WTC11 (cell line): Measurements from ENCODE around the gene WBP4. TPM values are rescaled to one million over a fixed set of nuclear protein-coding genes. Genes with fewer than 3 reads are reported as not detected.

Experiments
- ATAC-seq: fragments of 200-7000 bp; cut with Tn5 transposase; 2 replicates; pipeline ENCODE4 v1.10.0; 2021; ENCODE audit warnings: mild to moderate bottlenecking, moderate library complexity
- CTCF ChIA-PET: fragments of 300-600 bp; sonication (Branson Sonifier 250); formaldehyde crosslinking; loops from one replicate; lab custom pipeline; 2021; ENCODE audit warnings: antibody characterized with exemption; lab: Charles Lee
- POLR2A ChIA-PET: fragments of 350-600 bp; sonication (Branson Sonifier 250); formaldehyde crosslinking; loops from one replicate; lab custom pipeline; 2021; ENCODE audit warnings: antibody characterized with exemption; lab: Charles Lee
- DNase-seq: peaks from one replicate; pipeline ENCODE4 v3.0.0; 2021; ENCODE audit warnings: low spot score
- H3K27ac Mint-ChIP-seq: 2 replicates; pipeline ENCODE4 v1.8.0; 2021; ENCODE audit warnings: mixed read lengths
- H3K27me3 Mint-ChIP-seq: 2 replicates; pipeline ENCODE4 v1.8.0; 2021; ENCODE audit warnings: low read depth, mild to moderate bottlenecking, moderate library complexity, mixed read lengths
- H3K36me3 Mint-ChIP-seq: 2 replicates; pipeline ENCODE4 v1.8.0; 2021; ENCODE audit warnings: mixed read lengths
- H3K4me1 Mint-ChIP-seq: 2 replicates; pipeline ENCODE4 v1.8.0; 2022; ENCODE audit warnings: mixed read lengths
- H3K4me3 Mint-ChIP-seq: 2 replicates; pipeline ENCODE4 v1.8.0; 2021; ENCODE audit warnings: mild to moderate bottlenecking, moderate library complexity, mixed read lengths
- H3K9me3 Mint-ChIP-seq: 2 replicates; pipeline ENCODE4 v1.8.0; 2021; ENCODE audit warnings: mixed read lengths
- ELF4 ChIP-seq: sonication (generic); formaldehyde crosslinking; IDR thresholded peaks from 2 replicates; pipeline ENCODE4 v1.8.1; 2022; ENCODE audit warnings: low read depth, mild to moderate bottlenecking, moderate library complexity, missing genetic modification reagents
- ESRRA ChIP-seq: sonication (generic); formaldehyde crosslinking; IDR thresholded peaks from 2 replicates; pipeline ENCODE4 v1.8.1; 2022; ENCODE audit warnings: mild to moderate bottlenecking, missing genetic modification reagents, borderline replicate concordance
- ETV6 ChIP-seq: sonication (generic); formaldehyde crosslinking; IDR thresholded peaks from 2 replicates; pipeline ENCODE4 v1.8.1; 2022; ENCODE audit warnings: mild to moderate bottlenecking, missing genetic modification reagents
- GABPB1 ChIP-seq: sonication (generic); formaldehyde crosslinking; IDR thresholded peaks from 2 replicates; pipeline ENCODE4 v1.8.1; 2023; ENCODE audit warnings: mild to moderate bottlenecking, missing genetic modification reagents
- KAT7 ChIP-seq: sonication (generic); formaldehyde crosslinking; IDR thresholded peaks from 2 replicates; pipeline ENCODE4 v1.8.1; 2023; ENCODE audit warnings: missing genetic modification reagents, mild to moderate bottlenecking, borderline replicate concordance
- MYBL2 ChIP-seq: sonication (generic); formaldehyde crosslinking; IDR thresholded peaks from 2 replicates; pipeline ENCODE4 v1.8.1; 2023; ENCODE audit warnings: mild to moderate bottlenecking, moderate library complexity, missing genetic modification reagents
- NFE2L1 ChIP-seq: sonication (generic); formaldehyde crosslinking; IDR thresholded peaks from 2 replicates; pipeline ENCODE4 v1.8.1; 2023; ENCODE audit warnings: missing genetic modification reagents
- NR2C2 ChIP-seq: sonication (generic); formaldehyde crosslinking; IDR thresholded peaks from 2 replicates; pipeline ENCODE4 v1.8.0; 2022; ENCODE audit warnings: mild to moderate bottlenecking, missing genetic modification reagents
- PRRX2 ChIP-seq: fragments of 250-450 bp; sonication (Bioruptor Pico); IDR thresholded peaks from 2 replicates; pipeline ENCODE4 v1.8.0; 2021; ENCODE audit warnings: mild to moderate bottlenecking
- SMAD4 ChIP-seq: sonication (generic); formaldehyde crosslinking; IDR thresholded peaks from 2 replicates; pipeline ENCODE4 v1.8.0; 2022; ENCODE audit warnings: mild to moderate bottlenecking, missing genetic modification reagents
- TCF7 ChIP-seq: sonication (generic); formaldehyde crosslinking; IDR thresholded peaks from 2 replicates; pipeline ENCODE4 v1.8.0; 2022; ENCODE audit warnings: mild to moderate bottlenecking, low read depth, missing genetic modification reagents, moderate library complexity
- ZNF219 ChIP-seq: sonication (generic); formaldehyde crosslinking; IDR thresholded peaks from 2 replicates; pipeline ENCODE4 v1.8.0; 2023; ENCODE audit warnings: missing genetic modification reagents, mild to moderate bottlenecking, borderline replicate concordance
- ZNF232 ChIP-seq: sonication (generic); formaldehyde crosslinking; IDR thresholded peaks from 2 replicates; pipeline ENCODE4 v1.8.0; 2022; ENCODE audit warnings: mild to moderate bottlenecking, missing genetic modification reagents
- ZNF263 ChIP-seq: sonication (generic); formaldehyde crosslinking; IDR thresholded peaks from 2 replicates; pipeline ENCODE4 v1.8.1; 2022; ENCODE audit warnings: low read depth, mild to moderate bottlenecking, moderate library complexity, missing genetic modification reagents
- total RNA-seq: library from RNA; stranded (reverse); gene quantifications from 3 replicates; pipeline ENCODE4 v1.2.3, GENCODE V29; 2021
- TF ChIP-seq, protein P1 (sequence below): sonication (generic); formaldehyde crosslinking; IDR thresholded peaks from 2 replicates; pipeline ENCODE4 v1.8.0; 2022; ENCODE audit warnings: mild to moderate bottlenecking, missing genetic modification reagents
- TF ChIP-seq, protein P2 (sequence below): fragments of 250-450 bp; sonication (Bioruptor Pico); IDR thresholded peaks from 2 replicates; pipeline ENCODE4 v1.8.0; 2021; ENCODE audit warnings: mild to moderate bottlenecking
- TF ChIP-seq, protein P3 (sequence below): sonication (generic); formaldehyde crosslinking; IDR thresholded peaks from 2 replicates; pipeline ENCODE4 v1.8.0; 2022; ENCODE audit warnings: mild to moderate bottlenecking, missing genetic modification reagents
- TF ChIP-seq, protein P4 (sequence below): sonication (generic); formaldehyde crosslinking; conservative IDR thresholded peaks from 2 replicates; pipeline ENCODE4 v1.8.1; 2022; ENCODE audit warnings: mild to moderate bottlenecking, missing genetic modification reagents
- TF ChIP-seq, protein P5 (sequence below): sonication (generic); formaldehyde crosslinking; conservative IDR thresholded peaks from 2 replicates; pipeline ENCODE4 v1.8.1; 2023; ENCODE audit warnings: mild to moderate bottlenecking, low read depth, missing genetic modification reagents, moderate library complexity
- TF ChIP-seq, protein P6 (sequence below): sonication (generic); formaldehyde crosslinking; IDR thresholded peaks from 2 replicates; pipeline ENCODE4 v1.8.0; 2022; ENCODE audit warnings: mild to moderate bottlenecking, missing genetic modification reagents
- TF ChIP-seq, protein P7 (sequence below): fragments of 250-450 bp; sonication (Bioruptor Pico); IDR thresholded peaks from 2 replicates; pipeline ENCODE4 v1.9.0; 2021; ENCODE audit warnings: moderate library complexity, mild to moderate bottlenecking, inconsistent platforms, borderline replicate concordance
- TF ChIP-seq, protein P8 (sequence below): fragments of 200-600 bp; IDR thresholded peaks from 2 replicates; pipeline ENCODE4 v1.8.0; 2022; ENCODE audit warnings: antibody characterized with exemption

Gene WBP4
- total RNA-seq, 1 experiment from 2014 or later, result 9.6 TPM

DNA sequence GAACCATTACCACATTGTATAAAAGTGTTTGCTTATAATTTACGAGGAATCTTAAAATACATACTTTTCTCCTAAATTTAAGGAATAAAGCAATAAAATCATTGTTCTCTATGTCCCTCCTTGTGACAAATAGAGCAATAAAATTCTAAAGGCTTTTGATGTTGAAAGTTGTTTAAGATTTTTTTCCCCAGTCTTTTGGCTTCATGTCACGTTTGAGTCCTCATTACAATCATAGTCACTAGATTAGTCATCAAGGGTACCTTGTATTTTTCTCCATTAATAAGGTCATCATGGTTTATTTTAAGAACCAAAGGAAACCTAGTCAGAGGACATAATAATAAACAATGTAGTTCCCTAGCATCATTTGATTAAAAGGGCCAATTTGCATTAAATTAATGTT, 3.2 kb downstream of the WBP4 start (continued):
- TF ChIP-seq, protein P1, sequence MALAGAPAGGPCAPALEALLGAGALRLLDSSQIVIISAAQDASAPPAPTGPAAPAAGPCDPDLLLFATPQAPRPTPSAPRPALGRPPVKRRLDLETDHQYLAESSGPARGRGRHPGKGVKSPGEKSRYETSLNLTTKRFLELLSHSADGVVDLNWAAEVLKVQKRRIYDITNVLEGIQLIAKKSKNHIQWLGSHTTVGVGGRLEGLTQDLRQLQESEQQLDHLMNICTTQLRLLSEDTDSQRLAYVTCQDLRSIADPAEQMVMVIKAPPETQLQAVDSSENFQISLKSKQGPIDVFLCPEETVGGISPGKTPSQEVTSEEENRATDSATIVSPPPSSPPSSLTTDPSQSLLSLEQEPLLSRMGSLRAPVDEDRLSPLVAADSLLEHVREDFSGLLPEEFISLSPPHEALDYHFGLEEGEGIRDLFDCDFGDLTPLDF (CRISPR knock-in tag), result no peak
- TF ChIP-seq, protein P2, sequence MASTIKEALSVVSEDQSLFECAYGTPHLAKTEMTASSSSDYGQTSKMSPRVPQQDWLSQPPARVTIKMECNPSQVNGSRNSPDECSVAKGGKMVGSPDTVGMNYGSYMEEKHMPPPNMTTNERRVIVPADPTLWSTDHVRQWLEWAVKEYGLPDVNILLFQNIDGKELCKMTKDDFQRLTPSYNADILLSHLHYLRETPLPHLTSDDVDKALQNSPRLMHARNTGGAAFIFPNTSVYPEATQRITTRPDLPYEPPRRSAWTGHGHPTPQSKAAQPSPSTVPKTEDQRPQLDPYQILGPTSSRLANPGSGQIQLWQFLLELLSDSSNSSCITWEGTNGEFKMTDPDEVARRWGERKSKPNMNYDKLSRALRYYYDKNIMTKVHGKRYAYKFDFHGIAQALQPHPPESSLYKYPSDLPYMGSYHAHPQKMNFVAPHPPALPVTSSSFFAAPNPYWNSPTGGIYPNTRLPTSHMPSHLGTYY (CRISPR knock-in tag), result no peak
- TF ChIP-seq MYBL2 (no peak), ZNF263 (CRISPR knock-in tag) (no peak)

DNA sequence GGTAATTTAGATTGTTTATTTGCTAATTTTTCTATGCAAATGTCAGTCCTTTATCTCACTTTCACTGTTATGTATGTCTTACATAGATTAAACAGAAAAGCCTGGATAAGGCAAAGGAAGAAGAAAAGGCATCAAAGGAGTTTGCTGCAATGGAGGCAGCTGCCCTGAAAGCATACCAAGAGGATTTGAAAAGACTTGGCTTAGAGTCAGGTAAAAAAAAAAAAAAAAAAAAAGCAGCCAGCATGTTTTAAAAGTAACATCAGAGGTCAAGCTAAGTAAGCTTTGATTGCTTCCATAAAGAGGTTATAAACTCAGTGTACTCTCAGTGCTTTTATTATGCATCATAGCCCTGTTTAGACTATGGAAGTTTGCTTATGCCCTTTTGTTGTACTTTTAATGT, 3.8 kb downstream of the WBP4 start:
- Mint-ChIP-seq H3K4me1 (peaks cover 12% of the 10 kb centered on the region), H3K27me3 (no peaks in the 10 kb centered on the region), H3K4me3 (no peak overlapping the region), H3K9me3 (no peaks in the 10 kb centered on the region), H3K36me3 (peaks cover 36% of the 10 kb centered on the region), H3K27ac (no peak overlapping the region)
- DNase-seq (no peak), ATAC-seq (no peak)
- TF ChIP-seq NFE2L1 (CRISPR knock-in tag) (no peak), ETV6 (CRISPR knock-in tag) (no peak), ESRRA (CRISPR knock-in tag) (no peak), ZNF219 (CRISPR knock-in tag) (no peak), GABPB1 (no peak), NR2C2 (CRISPR knock-in tag) (no peak), ZNF232 (CRISPR knock-in tag) (no peak), ELF4 (CRISPR knock-in tag) (no peak), KAT7 (CRISPR knock-in tag) (no peak)
- TF ChIP-seq, protein P3, sequence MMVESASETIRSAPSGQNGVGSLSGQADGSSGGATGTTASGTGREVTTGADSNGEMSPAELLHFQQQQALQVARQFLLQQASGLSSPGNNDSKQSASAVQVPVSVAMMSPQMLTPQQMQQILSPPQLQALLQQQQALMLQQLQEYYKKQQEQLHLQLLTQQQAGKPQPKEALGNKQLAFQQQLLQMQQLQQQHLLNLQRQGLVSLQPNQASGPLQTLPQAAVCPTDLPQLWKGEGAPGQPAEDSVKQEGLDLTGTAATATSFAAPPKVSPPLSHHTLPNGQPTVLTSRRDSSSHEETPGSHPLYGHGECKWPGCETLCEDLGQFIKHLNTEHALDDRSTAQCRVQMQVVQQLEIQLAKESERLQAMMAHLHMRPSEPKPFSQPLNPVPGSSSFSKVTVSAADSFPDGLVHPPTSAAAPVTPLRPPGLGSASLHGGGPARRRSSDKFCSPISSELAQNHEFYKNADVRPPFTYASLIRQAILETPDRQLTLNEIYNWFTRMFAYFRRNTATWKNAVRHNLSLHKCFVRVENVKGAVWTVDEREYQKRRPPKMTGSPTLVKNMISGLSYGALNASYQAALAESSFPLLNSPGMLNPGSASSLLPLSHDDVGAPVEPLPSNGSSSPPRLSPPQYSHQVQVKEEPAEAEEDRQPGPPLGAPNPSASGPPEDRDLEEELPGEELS (CRISPR knock-in tag), result no peak
- TF ChIP-seq, protein P4, sequence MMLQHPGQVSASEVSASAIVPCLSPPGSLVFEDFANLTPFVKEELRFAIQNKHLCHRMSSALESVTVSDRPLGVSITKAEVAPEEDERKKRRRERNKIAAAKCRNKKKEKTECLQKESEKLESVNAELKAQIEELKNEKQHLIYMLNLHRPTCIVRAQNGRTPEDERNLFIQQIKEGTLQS (CRISPR knock-in tag), result no peak
- ChIA-PET CTCF (no interaction called here), POLR2A (no interaction called here)

DNA sequence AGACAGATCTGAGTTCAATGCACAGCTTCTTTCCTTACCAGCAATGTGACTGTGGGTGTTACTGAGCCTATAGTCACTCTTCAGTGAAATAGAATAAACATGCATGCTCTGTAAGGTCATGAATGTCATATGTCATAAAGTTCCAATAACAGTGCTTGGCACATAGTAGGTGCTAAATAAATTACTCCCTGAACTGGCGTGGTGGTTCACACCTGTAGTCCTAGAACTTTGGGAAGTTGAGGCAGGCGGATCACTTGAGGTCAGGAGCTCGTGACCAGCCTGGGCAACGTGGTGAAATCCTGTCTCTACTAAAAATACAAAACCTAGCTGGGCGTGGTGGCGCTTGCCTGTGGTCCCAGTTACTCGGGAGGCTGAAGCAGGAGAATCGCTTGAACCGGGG, 13.2 kb downstream of the WBP4 start:
- CTCF ChIA-PET, result interaction anchor here (0.6 to 2.2 kb wide), 4 partner anchors 122 to 255 kb away, joined by 3 to 11 read pairs (median 4); no protein-coding TSS in a partner anchor
- Mint-ChIP-seq H3K4me1 (no peaks in the 10 kb centered on the region), H3K27me3 (no peaks in the 10 kb centered on the region), H3K4me3 (no peak overlapping the region), H3K27ac (no peak overlapping the region), H3K36me3 (peaks cover 63% of the 10 kb centered on the region), H3K9me3 (peaks cover 14% of the 10 kb centered on the region)
- ATAC-seq, result no peak
- no peak for DNase-seq
- POLR2A ChIA-PET, result no interaction called here
- no peak for TF ChIP-seq KAT7 (CRISPR knock-in tag)
- TF ChIP-seq, protein P5, sequence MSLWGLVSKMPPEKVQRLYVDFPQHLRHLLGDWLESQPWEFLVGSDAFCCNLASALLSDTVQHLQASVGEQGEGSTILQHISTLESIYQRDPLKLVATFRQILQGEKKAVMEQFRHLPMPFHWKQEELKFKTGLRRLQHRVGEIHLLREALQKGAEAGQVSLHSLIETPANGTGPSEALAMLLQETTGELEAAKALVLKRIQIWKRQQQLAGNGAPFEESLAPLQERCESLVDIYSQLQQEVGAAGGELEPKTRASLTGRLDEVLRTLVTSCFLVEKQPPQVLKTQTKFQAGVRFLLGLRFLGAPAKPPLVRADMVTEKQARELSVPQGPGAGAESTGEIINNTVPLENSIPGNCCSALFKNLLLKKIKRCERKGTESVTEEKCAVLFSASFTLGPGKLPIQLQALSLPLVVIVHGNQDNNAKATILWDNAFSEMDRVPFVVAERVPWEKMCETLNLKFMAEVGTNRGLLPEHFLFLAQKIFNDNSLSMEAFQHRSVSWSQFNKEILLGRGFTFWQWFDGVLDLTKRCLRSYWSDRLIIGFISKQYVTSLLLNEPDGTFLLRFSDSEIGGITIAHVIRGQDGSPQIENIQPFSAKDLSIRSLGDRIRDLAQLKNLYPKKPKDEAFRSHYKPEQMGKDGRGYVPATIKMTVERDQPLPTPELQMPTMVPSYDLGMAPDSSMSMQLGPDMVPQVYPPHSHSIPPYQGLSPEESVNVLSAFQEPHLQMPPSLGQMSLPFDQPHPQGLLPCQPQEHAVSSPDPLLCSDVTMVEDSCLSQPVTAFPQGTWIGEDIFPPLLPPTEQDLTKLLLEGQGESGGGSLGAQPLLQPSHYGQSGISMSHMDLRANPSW (CRISPR knock-in tag), result no peak
- TF ChIP-seq, protein P6, sequence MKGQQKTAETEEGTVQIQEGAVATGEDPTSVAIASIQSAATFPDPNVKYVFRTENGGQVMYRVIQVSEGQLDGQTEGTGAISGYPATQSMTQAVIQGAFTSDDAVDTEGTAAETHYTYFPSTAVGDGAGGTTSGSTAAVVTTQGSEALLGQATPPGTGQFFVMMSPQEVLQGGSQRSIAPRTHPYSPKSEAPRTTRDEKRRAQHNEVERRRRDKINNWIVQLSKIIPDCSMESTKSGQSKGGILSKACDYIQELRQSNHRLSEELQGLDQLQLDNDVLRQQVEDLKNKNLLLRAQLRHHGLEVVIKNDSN (CRISPR knock-in tag), result no peak
- TF ChIP-seq SMAD4 (CRISPR knock-in tag), result no peak
- TF ChIP-seq PRRX2 (CRISPR knock-in tag), result no peak
- no peak for TF ChIP-seq TCF7 (CRISPR knock-in tag)
- TF ChIP-seq, protein P7, sequence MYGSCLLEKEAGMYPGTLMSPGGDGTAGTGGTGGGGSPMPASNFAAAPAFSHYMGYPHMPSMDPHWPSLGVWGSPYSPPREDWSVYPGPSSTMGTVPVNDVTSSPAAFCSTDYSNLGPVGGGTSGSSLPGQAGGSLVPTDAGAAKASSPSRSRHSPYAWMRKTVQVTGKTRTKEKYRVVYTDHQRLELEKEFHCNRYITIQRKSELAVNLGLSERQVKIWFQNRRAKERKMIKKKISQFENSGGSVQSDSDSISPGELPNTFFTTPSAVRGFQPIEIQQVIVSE (CRISPR knock-in tag), result no peak
- TF ChIP-seq, protein P8, sequence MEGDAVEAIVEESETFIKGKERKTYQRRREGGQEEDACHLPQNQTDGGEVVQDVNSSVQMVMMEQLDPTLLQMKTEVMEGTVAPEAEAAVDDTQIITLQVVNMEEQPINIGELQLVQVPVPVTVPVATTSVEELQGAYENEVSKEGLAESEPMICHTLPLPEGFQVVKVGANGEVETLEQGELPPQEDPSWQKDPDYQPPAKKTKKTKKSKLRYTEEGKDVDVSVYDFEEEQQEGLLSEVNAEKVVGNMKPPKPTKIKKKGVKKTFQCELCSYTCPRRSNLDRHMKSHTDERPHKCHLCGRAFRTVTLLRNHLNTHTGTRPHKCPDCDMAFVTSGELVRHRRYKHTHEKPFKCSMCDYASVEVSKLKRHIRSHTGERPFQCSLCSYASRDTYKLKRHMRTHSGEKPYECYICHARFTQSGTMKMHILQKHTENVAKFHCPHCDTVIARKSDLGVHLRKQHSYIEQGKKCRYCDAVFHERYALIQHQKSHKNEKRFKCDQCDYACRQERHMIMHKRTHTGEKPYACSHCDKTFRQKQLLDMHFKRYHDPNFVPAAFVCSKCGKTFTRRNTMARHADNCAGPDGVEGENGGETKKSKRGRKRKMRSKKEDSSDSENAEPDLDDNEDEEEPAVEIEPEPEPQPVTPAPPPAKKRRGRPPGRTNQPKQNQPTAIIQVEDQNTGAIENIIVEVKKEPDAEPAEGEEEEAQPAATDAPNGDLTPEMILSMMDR, result no peak
- TF ChIP-seq, protein P4 (CRISPR knock-in tag), result no peak
- TF ChIP-seq NR2C2 (CRISPR knock-in tag), result no peak
